Islet precursor cell (in vitro differentiated cells): ENCODE measurements around the gene GPR137.

Experiments used
- DNase-seq: peaks from one replicate; pipeline ENCODE4 v3.0.0-alpha.2; 2018

The GPR137 gene

DNA sequence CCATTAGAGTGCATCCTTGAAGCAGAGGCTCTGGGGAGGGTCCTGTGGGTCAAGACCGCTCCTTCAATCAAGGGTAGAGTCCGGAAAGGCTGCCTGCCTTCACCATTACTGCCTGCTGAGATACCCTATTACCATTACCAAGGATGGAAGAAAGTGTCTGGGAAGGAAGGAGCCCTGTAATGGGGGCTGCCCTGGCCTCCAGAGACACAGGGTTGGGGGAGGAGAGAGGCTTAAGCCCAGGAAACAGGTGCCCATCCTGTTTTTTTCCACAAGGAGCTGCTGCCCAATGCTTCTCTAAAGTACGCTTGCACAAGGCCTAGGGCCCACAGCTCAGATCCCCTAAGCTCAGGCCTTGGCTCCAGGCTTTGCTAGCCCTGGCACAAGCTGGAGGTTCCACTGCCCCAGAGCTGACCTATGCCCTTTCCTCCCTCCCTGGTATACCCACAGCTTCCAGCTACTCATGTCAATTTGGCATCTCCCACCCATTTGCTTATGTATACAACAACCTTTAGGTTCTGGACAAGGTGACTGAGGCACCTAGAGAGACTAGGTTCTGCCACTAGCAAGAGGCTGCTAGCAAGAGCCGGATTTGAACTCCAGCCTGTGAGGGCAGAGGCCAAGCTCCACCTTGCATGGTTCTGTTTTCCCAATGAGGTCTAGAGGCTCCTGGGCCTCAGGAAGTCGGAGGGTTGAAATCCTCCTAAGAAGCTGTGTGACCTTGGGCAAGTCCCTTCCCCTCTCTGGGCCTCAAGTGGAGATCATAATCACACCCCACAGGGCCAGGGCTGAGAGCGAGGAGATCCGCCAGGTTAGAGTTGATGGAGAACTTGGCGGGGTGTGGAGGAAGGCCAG is 35.9 kb upstream of the GPR137 start:
- no peak for DNase-seq

DNA sequence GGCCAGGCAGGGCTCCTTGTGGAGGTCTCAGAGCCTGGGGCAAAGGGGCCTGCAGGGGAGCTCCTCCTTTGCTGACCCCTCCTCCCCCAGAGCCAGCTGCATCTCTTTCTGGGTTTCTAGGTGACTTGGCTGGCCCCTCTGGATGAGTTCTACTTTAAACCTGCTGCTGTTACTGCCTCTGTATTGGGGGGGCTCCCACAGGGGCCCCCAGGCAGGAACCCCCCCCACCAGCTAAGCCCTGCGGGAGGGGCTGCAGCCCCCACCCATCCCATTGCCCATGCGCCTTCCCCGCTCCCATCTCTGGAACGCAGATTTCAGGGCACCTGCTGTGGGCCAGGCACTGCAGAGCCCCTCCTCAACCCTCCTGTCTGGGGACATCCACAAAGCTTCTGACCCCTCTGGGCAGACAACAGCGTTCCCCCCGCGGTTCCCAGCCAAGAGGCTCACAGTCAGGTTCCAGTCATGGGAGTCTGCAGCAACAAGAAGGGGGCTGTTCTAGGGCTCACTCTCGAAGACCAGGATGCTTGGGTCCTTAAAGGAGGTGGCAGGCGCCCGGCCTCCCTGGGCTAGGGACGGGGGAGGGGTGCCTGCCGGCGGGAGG is 35.1 kb upstream of the GPR137 start:
- DNase-seq: no peak

DNA sequence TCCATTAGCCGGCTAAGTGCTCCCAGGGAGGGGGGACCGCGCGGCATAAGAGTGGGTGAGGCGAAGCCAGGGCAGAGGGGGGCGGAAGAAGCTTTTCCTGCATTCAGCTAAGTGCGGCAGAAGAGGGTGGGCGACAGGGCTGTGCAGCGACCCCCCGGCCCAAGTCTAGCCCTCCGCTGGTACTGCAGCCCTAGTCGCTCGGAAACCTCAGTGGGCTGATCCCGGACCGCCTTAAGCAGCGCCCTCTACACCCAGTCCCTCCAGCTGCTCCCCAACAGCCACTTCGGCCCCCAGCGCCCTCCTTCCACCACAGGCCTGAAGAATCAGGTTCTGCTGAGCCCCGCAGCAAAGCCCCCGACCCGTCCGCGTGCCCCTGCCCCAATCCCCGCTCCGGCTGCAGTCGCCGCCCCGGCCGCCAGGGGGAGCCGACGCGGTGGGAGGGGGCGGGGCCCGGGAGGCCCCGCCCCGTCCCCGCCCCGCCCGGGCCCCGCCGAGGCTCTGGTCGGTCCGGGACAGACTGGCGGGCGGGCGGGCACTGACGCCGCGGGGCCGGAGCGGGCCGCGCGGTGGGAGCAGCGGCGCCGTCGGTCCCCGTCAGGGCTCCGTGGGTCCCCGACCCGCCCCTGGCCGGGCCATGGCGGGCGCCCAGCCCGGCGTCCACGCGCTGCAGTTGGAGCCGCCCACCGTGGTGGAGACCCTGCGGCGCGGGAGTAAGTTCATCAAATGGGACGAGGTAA is 34.5 kb upstream of the GPR137 start, which contains the start of gene PLCB3:
Gene PLCB3 (plus strand): TSS at position 515 of the 737 bp plus-strand sequence. CDS start 120 bp downstream, at position 635.
- DNase-seq: peak; percentile 79

DNA sequence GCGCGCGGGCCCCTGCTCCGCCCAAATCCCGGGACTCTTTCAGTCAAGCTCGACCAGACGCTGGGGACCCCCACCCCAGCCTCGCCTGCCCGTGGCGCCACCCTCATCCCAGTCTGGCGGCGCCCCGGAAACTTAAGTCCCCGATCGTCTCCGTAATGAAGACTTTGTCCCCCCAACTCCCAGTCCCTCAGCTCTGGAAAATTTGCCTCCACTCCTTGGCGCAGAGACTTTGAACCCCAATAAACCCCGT is 34.0 kb upstream of the GPR137 start:
- DNase-seq: no peak

DNA sequence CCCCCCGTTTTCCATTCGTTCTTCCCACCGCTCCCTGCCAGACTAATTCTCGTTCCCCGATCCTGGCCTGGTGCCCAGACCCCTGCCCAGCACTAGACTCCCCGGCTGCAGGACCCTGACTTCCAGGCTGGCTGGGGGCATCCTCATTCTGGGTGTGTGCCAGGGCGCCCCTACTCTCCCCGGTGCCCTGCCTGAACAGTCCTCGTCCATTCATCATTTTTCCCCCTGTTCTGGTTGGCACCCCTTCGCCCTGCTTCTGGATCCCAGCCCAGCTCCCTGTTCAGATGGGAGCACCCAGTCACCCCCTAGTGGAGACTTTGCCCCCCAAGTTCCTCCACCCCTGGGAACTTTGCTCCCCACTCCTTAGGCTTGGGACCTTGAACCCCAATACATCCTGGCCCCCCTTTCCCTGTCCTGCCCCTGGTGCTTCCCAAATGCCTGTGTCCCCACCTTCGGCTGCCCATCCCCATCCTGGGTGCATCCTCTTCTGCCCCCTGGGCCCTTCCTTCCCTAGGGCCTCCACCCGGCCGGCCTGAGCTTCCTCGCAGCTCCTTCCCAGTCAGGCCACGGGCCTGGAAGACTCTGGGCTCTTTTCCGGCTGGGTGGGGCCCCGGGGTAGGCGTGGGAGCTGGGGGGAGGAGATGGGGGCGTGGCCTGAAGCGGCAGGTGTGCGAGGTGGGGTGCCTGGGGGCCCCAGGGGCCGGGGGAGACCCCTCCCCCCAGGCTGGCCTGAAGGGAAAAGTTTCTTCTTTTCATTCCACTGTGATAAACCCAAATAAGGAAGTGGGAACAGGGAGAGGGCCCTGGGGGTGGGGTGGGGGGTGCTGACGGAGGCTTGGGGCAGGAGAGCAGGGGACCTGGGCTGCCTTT is 33.4 kb upstream of the GPR137 start:
- DNase-seq: peak; percentile 75

DNA sequence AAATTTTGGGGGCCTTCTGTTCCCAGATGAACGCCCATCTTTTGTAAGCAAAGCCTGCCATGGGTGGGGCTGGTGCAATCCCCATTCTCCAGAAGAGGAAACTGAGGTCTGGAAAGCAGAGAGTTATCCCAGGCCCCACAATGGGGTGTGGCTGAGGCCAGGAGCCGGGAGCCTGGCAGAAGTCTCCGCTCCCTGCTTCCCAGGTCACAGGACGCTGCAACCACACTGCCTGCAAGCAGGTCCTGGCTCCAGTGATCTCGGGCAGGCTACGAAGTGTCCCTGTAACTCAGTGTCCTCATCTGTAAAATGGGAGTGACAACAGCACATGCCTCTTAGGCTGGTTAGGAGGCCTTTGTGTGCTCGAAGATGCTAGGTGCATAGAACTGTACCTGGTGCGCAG is 32.6 kb upstream of the GPR137 start:
- DNase-seq: no peak

DNA sequence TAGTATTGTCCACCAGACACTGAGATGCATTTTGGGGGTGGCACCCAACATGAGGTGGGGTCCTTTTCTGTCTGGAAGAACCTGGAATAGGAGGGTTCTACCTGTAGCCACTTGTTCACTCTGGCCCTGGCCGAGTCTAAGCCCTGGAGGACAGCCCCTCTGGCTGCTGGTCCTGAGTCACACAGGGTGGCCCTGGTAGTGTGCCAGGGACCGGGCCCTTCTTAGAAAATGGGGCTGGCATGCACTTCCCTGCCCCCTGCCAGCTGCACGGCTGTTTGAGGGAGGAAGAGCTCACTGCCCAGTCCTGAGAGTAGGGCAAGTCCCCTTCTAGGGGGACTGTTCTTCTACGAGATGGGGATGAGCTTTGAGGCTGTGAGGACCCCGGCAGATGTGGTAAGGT is 32.2 kb upstream of the GPR137 start:
- DNase-seq: no peak

DNA sequence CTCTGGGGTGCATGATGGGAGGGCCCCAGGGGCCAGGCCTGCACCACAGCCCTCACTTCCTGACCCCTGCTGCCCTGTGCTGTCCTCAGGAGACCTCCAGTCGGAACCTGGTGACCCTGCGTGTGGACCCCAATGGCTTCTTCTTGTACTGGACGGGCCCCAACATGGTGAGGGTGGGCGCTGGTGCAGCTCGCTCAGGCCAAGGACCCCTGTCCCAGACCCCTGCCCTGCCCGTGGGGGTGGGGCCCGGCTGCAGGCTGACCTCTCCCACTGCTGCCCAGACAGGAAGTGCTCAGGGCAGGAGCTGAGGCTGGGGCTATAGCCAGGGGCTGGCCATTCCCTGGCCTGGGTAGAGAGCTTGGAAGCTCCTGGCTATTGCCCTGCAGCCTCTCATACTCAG is 31.3 kb upstream of the GPR137 start:
- DNase-seq: no peak

DNA sequence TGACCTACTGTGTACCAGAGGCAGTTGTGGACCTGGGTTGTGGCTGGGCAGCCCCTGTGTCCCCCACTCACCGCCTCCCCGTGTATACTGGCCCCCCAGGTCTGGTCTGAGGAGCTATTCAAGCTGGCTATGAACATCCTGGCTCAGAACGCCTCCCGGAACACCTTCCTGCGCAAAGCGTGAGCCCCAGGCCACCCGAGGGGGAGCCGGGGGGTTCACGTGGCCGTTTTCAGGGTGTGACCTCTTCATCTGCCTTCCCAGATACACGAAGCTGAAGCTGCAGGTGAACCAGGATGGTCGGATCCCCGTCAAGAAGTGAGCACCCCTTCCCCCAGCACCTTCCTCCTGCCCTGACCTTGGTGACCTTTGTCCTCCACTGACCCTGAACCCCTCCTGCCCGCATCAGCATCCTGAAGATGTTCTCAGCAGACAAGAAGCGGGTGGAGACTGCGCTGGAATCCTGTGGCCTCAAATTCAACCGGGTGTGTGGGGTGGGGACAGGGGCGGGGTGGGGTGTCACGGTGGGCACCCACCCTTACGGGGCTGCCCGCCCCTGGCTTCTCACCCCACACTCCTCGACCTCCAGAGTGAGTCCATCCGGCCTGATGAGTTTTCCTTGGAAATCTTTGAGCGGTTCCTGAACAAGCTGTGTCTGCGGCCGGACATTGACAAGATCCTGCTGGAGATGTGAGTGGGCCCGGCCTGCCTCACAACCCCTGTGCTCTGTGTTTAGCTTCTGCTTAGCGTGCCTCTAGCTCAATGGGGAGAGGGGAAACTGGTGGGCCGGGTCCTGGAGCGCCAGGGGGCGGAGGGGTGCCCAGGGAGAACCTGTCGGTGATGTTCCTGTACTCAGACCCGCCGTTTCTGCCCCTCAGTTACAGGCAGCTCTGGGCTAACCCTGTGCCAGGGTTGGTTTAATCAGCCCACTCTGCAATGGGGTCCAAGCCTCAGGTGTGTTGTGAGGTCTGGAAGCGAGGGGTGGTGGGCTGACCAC is 30.2 kb upstream of the GPR137 start:
- DNase-seq: no peak

DNA sequence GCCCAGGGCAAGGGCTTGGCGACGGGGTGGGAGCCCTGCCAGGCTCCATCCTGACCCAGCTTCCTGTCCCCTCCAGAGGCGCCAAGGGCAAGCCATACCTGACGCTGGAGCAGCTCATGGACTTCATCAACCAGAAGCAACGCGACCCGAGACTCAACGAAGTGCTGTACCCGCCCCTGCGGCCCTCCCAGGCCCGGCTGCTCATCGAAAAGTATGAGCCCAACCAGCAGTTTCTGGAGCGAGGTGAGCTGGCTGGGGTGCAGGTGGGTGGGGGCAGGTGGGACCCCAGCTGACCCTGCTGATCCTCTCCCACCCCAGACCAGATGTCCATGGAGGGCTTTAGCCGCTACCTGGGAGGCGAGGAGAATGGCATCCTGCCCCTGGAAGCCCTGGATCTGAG is 29.3 kb upstream of the GPR137 start:
- no peak for DNase-seq

DNA sequence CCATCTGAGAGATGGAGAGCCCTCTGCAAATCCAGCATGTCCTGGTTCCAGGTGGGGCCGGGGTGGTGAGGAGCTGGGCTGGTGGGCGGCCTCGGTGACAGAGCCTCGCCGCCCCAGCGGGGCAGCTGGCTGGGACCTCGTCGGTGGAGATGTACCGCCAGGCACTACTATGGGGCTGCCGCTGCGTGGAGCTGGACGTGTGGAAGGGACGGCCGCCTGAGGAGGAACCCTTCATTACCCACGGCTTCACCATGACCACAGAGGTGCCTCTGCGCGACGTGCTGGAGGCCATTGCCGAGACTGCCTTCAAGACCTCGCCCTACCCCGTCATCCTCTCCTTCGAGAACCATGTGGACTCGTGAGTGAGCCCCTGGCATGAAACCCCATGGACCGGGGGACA is 27.3 kb upstream of the GPR137 start:
- DNase-seq: no peak

DNA sequence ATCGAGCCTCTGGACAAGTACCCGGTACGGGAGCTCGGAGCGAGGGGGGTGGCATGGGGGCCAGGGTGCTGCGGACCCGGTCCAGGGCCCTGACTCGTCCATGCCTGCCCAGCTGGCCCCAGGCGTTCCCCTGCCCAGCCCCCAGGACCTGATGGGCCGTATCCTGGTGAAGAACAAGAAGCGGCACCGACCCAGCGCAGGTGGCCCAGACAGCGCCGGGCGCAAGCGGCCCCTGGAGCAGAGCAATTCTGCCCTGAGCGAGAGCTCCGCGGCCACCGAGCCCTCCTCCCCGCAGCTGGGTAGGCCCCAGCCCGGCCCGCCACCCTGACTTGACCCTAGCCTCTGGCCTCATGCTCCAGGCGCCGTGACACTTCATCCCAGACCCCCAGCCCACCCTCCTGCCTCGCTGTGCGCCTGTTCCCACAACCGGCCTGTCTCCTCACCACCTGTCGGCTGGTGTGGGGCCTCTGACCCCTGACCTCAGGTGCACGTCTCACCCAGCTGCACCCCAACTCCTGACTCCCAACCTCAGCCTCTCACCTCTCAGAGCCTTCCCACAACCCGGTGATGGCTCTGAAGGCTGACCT is 26.6 kb upstream of the GPR137 start:
- no peak for DNase-seq

DNA sequence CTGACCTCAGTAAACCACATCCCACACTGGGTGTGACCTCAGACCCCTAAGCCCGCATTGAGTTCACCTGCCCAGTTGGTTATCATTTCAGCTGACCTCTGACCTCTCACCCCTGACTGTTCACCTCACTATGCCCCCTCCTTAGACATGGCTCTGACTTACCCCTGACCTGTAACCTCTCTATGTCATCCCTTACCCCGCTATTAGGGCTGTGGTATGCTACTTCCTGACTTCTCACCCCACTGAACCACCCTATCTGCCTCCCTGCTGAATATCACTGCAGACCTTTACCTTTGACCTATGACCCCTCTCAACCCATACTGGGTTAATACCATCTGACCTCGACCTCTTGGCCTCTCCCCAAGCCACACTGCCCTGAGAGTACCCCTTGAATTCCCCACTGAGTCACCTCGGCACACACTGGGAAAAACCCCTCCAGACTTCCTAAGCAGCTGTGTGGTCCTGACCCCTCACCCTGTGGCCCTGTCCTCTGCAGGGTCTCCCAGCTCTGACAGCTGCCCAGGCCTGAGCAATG is 26.0 kb upstream of the GPR137 start:
- DNase-seq: no peak

DNA sequence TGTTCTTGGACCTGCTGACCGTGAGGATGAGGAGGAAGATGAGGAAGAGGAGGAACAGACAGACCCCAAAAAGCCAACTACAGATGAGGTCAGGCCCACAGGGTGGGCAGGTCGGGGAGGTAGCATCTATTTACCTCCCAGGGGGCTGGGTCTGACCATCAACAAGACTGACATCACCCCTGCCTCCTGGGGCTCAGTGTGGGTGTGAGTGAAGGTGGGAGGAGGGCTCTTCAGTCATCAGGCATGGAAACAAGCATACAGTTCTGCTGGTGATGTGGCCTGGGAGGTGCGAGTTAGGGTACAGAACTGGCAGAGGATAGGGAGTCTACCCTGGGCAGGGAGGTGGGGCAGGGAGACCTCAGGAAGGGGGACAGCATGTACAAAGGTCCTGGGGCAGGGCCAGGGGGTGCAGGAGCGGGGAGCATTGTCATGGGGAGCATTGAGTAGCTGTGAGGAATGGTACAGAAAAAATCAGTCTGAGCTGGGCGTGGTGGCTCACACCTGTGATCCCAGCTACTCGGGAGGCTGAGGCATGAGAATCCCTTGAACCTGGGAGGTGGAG is 25.4 kb upstream of the GPR137 start:
- no peak for DNase-seq

DNA sequence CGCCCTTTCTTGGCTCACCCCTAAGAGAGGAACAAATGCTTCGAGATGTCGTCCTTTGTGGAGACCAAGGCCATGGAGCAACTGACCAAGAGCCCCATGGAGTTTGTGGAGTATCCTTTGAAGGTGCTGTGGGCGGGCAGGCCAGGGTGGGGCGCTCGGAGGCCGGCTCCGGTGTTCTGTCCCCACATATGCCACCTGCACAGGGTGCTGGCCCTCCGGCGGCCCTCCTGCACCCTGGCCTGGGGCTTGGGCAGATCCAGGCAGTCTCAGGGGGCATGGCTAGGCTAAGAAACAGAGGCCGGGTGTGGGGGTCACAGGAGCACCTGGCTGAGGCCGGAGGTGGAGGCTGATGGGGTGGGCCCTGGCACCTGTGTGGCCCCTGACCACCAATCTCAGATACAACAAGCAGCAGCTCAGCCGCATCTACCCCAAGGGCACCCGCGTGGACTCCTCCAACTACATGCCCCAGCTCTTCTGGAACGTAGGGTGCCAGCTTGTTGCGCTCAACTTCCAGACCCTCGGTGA is 24.0 kb upstream of the GPR137 start:
- no peak for DNase-seq

DNA sequence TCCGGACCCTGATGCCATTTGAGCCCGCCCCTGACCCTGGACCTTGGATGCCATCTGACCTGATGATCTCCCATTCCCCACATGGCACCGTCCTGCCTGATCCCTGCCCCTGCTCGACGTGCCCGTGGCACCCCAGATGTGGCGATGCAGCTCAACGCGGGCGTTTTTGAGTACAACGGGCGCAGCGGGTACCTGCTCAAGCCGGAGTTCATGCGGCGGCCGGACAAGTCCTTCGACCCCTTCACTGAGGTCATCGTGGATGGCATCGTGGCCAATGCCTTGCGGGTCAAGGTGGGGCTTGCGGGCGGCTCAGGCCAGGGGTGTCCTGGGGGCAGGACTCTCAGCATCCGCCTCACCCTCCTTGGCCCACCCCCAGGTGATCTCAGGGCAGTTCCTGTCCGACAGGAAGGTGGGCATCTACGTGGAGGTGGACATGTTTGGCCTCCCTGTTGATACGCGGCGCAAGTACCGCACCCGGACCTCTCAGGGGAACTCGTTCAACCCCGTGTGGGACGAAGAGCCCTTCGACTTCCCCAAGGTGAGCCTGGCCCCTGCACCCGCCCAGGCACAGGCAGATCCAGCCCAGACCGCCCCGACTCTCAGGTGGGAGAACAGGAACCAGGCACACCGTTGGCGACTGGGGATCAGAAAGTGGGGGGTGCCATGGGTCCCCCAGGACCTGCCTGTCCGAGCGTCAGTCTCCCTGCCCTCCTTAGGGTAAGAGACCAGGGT is 23.2 kb upstream of the GPR137 start:
- DNase-seq: no peak

DNA sequence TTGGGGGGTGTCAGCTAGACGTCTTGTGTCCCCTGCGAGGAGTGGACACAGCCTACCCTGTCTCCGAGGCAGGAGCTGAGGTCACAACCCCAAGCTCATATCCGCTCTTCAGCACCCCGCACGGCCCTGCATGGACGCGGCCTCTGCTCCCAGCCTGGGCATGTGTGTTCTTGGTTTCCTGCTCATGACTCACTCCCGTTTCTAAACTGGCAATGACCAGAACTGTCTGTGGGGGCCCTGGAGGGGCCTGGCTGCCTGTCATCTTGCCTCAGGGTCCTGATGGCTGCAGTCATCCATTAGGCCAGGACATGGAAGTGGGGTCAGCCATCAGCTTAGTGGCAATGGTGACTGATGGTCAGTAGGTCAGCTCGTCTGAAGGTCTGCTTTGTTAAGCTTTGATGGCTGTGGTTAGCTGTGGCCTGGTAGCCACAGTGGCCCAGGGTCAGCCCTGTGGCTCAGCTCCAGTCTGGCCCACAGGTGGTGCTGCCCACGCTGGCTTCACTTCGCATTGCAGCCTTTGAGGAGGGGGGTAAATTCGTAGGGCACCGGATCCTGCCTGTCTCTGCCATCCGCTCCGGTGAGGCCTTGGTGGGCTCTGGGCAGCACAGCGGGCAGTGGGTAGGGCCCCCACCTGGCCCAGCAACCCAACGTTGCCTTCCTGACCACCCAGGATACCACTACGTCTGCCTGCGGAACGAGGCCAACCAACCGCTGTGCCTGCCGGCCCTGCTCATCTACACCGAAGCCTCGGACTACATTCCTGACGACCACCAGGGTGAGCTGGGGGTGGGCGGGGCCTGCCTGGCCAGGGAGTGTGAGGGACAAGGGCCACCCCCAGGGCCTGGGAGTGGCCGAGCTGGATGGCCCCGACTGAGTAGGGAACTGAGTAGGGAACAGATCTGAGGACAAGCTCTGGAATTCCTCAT is 22.4 kb upstream of the GPR137 start:
- DNase-seq: peak; percentile 93

DNA sequence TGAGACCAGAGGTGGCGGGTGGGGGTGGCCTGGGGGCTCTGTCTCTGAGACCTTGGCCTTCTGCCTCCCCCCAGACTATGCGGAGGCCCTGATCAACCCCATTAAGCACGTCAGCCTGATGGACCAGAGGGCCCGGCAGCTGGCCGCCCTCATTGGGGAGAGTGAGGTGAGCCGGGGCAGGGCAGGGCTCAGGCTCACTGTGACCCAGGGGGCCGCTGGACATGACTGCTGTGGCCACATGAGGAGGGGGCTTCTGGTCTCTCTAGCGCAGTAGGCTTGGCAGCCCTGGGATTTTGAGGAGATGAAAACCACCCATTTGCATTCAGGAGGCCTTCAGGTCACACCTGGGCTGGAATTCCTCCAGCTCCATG is 21.7 kb upstream of the GPR137 start:
- no peak for DNase-seq

DNA sequence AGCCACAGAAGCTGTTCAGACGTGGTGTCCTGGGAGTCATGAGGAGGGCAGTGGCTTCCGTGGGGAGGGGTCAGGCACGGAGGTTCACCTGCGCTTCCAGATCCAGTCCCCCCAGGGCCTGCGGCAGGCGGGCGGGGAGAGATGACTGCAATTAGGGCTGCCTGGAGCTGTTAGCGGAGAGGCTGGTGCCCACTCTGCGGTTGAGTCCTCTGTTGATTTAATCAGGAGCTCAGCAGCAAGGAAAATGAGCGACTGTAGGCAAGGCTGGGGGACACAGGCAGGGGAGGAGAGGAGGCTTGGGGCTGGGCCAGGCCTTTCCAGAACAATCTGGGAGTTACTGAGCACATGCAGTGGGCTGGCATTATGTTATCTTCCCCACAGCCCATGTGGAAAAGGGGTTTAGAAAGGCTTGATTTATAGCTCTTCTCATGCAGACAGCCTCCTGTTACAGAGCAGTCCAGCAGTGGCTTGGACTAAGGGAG is 21.2 kb upstream of the GPR137 start:
- DNase-seq: peak; percentile 77
